Stimulated activated CD4-positive, alpha-beta T cell treated with anti-CD3 and anti-CD28 coated beads, Interleukin-15, amount 100 ng/mL, for 48 hours (primary cell): ENCODE measurements around the gene NEURL3.
A peak's percentile ranks its signal among the peaks of the same experiment; 100 is the strongest.
"Not testable (repeated sequence)": the region's sequence is repeated elsewhere in the genome, so short reads cannot be mapped to it uniquely, and the experiment has no call there.

Experiments
- DNase-seq, 2 donors: peaks; one replicate each; pipeline ENCODE4 v3.0.0-alpha.2; 2020; ENCODE audit warnings: low read depth in 2 of 2

NEURL3 gene

DNA sequence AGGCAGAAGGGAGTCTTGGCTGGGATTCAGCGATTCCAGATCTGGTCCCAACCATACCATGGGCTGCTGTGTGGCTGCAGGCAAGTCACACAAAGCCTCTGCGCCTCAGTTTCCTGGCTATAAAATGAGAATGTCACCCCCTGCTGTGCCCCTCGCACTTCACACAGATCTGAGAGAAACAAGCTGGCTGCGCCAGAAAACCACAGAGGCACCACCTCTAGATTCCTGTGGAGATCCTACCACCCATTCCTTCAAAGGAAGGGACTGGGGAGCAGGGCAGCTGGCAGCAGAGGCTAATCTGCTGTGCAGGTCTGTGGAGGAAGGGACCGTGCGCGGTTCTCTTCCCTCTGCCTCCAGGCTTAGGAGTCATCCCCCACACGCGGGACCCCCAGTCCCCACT is 19.8 kb downstream of the NEURL3 start:
- no peak for DNase-seq

- no peak for DNase-seq
These were observed 21.1 kb downstream of the NEURL3 start for GRCh38 chr2:96484091-96484490.

- no peak for DNase-seq
These were observed 27.7 kb downstream of the NEURL3 start for GRCh38 chr2:96477458-96477857.

GRCh38 chr2:96471772-96472171 is 33.4 kb downstream of the NEURL3 start:
- no peak for DNase-seq

DNA sequence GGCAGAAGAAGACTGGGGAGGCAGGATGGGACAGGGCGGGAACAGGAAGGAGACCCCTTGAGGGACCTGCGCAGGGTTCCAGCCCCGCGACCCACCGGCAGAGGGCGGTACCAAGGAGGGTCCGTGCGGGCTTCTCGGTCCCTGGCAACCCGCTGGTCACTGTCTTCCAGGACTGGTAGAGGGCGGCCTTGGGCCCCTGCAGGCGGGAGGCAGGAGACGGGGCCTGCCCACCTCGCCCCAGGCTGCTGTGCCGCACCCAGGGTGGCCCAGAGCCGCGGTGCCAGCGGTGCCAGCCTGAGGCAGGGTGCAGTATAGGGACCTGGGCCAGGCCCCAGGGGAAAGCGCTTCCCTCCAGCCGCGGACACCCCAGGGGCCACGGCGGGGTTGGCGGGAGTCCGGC is 34.5 kb downstream of the NEURL3 start:
- peak; percentile 13 to 52 for DNase-seq

DNA sequence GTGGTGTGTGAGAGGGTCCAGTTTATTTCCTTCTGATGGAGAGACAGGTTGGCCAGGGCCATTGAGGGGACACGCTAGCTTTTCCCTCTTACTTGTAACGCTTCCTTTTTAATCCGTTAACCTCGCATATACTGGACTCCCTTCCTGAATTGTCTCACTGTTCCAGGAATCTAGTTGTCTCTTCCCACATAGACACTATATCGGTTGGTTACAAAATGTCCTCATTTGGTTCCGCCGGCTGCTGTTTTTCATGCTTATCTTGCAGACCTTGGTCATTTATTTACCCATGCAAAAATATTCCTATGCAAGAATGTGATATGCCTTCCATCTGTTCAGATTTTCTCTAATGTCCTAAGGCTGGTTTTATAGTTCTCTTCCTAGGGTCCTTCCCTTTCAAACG is 35.0 kb downstream of the NEURL3 start:
- no peak for DNase-seq

DNA sequence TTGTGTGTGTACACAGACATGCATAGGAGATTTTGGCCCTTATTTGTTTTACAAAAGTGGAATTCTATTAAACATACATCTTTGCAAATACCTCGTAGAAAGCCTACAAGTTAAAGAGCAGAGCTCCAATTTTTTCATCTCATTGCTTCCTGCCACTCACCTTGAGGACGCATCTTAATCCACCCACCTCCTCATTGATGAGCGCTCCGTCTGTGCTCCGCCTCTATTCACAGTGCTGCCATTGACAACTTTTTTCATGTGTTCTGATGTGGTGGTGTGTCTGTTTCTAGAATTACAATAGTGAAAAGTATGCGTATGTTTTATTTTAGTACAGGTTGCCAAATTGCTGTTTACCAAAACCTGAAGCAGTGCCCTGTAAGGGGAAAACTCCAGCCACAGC is 36.3 kb downstream of the NEURL3 start:
- DNase-seq = no peak

- no peak for DNase-seq
These were observed 40.5 kb downstream of the NEURL3 start for GRCh38 chr2:96464651-96465050.

DNA sequence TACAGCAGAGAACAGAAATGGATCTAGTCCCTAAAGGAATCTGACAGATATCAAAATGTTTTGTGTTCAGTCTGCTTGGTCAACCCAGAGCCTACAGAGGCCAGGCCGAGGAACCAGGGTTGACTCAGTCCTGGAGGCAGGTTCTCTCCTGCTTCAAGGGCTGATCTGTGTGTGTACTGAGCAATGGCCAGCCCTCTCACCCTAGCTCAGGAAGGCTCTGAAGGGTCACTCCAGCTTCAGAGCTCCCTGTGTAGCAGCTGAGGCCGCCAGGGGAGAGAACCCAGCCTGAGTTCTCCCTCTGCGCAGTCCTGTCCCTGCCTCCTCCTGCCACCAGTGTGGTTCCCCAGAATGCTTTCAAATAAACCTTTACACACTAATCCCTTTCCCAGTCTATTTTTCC is 41.1 kb downstream of the NEURL3 start:
- no peak for DNase-seq

GRCh38 chr2:96463119-96463518 is 42.0 kb downstream of the NEURL3 start:
- no peak for DNase-seq

DNA sequence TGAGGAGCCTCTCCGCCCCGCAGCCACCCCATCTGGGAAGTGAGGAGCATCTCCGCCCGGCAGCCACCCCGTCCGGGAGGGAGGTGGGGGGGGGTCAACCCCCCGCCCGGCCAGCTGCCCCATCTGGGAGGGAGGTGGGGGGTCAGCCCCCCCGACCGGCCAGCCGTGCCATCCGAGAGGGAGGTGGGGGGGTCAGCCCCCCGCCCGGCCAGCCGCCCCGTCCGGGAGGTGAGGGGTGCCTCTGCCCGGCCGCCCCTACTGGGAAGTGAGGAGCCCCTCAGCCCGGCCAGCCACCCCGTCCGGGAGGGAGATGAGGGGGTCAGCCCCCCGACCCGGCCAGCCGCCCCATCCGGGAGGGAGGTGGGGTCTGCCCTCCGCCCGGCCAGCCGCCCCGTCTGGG is 43.5 kb downstream of the NEURL3 start:
- DNase-seq = not testable (repeated sequence)

DNA sequence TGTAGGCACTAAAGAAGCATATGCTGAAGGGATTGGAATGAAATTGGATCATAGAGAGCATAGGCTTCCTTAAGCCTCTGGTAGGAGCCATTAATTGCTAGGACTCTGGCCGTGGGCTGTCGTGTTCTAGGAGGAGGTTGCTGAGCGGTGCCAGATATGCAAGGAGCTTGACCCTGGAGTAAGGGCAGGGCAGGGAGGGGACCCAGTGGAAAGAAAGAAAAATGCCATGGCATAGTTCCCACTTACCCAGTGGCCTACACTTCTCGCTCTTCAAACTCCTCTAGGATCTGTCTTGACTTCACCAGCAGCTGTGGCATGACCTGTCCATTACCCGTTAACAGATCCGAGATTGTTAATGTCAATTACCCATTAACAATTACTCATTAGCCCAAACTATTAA is 53.1 kb downstream of the NEURL3 start:
- DNase-seq = no peak

DNA sequence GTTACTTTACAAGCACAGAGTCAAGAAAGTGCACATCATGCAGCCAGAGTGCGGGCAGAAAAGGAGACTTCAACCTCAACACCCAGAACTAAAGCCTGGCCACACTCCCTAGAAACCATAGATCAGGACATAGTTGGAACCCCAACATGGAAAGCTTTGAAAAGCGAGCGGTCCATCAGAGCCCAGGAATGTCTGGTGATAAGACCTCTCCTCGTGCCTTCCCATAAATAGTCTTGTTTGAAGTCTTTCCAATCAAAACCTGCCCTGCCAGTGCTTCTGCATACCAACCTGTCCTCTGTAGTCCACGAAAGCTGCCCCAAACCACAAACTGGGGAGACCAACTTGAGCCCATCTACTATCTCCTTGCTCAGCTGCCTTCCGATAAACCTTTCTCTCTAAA is 55.5 kb downstream of the NEURL3 start:
- no peak for DNase-seq

DNA sequence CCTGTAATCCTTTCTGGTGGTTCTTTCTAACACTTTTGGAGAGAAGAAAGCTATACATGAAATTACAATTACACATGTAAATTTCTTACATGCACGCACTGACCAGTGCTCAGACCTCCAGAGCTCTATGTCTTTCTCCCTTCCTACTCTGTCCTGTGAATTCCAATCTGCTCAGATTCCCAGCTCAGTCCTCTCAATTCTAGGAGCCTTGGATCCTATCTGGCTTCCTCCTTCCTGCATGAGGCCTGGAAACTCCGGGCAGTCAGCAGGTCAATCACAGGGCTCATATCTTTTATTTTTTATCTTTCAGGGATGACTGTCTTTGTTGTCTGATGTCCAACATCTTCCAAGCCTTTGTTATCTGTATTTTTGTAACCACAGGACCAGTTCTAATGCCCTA is 56.0 kb downstream of the NEURL3 start:
- DNase-seq = no peak

GRCh38 chr2:96447726-96448125 is 57.4 kb downstream of the NEURL3 start:
- no peak for DNase-seq
